WI38 (cell line): ENCODE measurements around the gene MAGEA8.

ENCODE experiments used
- H3K4me3 ChIP-seq: 2 replicates; pipeline ENCODE4 v1.5.1; 2011; ENCODE audit warnings: low read depth, mild to moderate bottlenecking, control low read depth, low read length
- CTCF ChIP-seq: IDR thresholded peaks from 2 replicates; pipeline ENCODE4 v1.5.1; 2012; ENCODE audit warnings: low read depth, mild to moderate bottlenecking, control low read depth, low read length

The MAGEA8 gene

GRCh38 chrX:149898554-149898953 lies 17.6 kb downstream of the MAGEA8 start:
- no peak for TF ChIP-seq CTCF

DNA sequence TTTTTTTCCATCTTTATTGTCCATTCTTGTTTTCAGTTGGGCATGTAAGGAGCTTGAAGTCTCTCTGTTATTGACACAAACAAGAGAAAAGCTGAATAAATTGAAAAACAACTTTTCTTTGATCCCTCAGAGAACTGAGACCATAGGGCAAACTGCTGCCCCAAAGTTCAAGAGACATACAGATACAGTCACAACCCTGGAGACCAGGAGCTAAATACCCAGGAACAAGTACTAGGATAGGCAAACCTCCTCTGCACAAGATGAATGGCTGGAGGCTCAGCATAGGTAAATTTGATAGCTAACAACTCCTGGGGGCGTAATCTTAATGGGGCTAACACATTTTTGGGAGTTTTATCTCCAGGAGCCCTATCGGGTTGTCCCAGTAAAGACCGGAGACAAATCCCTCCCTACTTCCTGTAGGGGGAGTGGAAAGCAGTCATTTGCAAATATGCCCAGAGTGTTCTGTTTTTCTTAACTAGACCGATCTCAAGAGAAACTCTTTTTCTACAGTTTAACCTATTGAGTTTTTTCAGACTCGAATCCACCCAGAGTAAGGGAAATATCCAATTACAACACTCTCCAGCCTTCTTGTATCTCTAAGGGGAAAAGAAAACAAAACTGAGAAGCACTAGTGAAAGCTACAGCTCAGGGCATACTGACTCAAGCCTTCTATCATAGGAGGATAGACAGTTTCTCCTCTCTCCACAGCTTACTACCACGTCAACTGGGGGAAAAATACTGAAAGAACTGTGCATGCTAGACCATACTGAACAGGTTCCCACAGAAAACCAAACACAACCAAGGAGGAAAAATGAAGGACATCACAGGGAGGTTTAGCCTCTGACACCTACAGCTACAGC lies 23.1 kb downstream of the MAGEA8 start:
- TF ChIP-seq CTCF, result no peak
- H3K4me3 ChIP-seq, result no peak overlapping the region

More at GRCh38 chrX:149898554-149898953, 17.6 kb downstream of the MAGEA8 start:
- no peak overlapping the region for H3K4me3 ChIP-seq

DNA sequence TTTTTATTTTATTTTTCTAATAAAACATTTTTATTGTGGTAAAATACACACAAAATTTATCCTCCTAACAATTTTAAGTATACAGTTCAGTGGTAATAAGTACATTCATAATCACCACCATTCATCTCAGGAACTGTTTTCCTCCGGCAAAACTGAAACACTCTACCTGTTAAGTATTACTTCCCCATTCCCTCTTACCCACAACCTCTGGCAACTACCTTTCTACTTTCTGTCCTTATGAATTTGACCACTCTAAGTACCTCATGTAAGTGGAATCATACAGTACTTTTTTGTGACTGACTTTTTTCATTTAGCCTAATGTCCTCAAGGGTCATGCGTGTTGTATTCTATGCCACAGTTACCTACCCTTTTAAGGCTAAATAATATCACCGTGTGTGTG lies 27.3 kb downstream of the MAGEA8 start:
- no peak overlapping the region for H3K4me3 ChIP-seq
- no peak for TF ChIP-seq CTCF

- no peak overlapping the region for H3K4me3 ChIP-seq
- TF ChIP-seq CTCF, result no peak
Observed at GRCh38 chrX:149908727-149909126, 27.7 kb downstream of the MAGEA8 start.

GRCh38 chrX:149909324-149910177 lies 28.6 kb downstream of the MAGEA8 start:
- TF ChIP-seq CTCF, result no peak
- no peak overlapping the region for H3K4me3 ChIP-seq

DNA sequence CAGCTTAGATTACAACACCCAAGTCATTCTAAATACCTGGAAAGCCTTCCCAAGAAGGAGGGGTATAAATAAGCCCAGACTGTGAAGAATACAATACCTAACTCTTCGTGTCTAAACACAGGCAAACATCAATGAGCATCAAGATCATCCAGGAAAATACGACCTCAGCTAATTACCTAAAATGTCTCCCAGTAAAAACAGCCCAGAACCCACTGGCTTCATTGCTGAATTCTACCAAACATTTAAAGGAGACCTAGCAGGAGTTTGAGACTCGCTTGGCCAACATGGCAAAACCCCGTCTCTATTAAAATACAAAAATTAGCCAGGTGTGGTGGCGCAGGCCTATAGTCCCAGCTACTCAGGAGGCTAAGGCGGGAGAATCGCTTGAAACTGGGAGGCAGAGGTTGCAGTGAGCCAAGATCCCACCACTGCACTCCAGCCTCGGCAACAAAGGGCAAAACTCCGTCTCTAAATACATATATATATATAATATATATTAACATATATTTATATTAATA lies 29.3 kb downstream of the MAGEA8 start:
- no peak for TF ChIP-seq CTCF
- no peak overlapping the region for H3K4me3 ChIP-seq
